Measurements from ENCODE around the gene BPIFB3.

DNA sequence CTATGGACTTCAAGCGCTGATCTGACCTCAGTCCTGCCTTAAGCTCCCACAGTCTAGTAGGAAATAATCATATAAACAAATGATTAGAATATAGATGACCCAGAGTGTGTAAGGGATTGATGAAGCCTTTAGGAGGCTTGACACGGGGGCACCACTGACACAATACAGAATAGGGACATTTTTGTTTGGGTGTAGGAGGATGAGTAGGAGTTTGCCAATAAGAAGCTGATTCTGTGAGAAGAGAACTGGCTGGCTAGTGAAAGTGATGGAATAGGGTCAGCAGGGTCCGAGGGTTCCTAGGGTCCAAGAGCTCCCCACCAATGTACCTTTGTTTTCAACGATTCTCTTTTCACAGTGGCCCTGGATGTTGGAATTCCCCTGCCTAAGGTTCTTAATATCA is 18.7 kb downstream of the BPIFB3 start:
- TF ChIP-seq, protein P1, sequence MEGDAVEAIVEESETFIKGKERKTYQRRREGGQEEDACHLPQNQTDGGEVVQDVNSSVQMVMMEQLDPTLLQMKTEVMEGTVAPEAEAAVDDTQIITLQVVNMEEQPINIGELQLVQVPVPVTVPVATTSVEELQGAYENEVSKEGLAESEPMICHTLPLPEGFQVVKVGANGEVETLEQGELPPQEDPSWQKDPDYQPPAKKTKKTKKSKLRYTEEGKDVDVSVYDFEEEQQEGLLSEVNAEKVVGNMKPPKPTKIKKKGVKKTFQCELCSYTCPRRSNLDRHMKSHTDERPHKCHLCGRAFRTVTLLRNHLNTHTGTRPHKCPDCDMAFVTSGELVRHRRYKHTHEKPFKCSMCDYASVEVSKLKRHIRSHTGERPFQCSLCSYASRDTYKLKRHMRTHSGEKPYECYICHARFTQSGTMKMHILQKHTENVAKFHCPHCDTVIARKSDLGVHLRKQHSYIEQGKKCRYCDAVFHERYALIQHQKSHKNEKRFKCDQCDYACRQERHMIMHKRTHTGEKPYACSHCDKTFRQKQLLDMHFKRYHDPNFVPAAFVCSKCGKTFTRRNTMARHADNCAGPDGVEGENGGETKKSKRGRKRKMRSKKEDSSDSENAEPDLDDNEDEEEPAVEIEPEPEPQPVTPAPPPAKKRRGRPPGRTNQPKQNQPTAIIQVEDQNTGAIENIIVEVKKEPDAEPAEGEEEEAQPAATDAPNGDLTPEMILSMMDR (IDR thresholded peaks at IDR 0.05), result no peak
- TF ChIP-seq SIN3A (IDR thresholded peaks at IDR 0.05; ENCODE audit: borderline replicate concordance, insufficient read depth, low read depth, low read length) (no peak), REST (IDR thresholded peaks at IDR 0.05; ENCODE audit: insufficient read depth in 1 of 2, low read depth in 2 of 2, low read length in 1 of 2) (no peak), POLR2AphosphoS5 (IDR thresholded peaks at IDR 0.05; ENCODE audit: low read depth, low read length) (no peak), TCF7L2 (IDR thresholded peaks at IDR 0.05; ENCODE audit: low read depth, low read length) (no peak)

All from Panc1 (cell line).